Lower leg skin (tissue), 3 donors: ENCODE results near the gene CPB1.

ENCODE experiments used
- CTCF ChIP-seq, 3 donors: fragments of 450-650 bp; IDR thresholded peaks; one replicate each; pipeline ENCODE4 v1.5.1; 2016; ENCODE audit warnings: antibody characterized with exemption in 3 of 3, mild to moderate bottlenecking in 3 of 3, moderate library complexity in 2 of 3
- POLR2A ChIP-seq, 2 donors: fragments of 450-650 bp; IDR thresholded peaks; one replicate each; pipeline ENCODE4 v1.6.1; 2016 to 2017; ENCODE audit warnings: antibody characterized with exemption in 2 of 2, mild to moderate bottlenecking in 1 of 2, moderate library complexity in 1 of 2

- no peak for TF ChIP-seq CTCF (IDR thresholded peaks at IDR 0.05)
- TF ChIP-seq POLR2A (IDR thresholded peaks at IDR 0.05), result no peak
Observed at GRCh38 chr3:148790851-148791735, 36.5 kb upstream of the CPB1 start.
